ENCODE results near the gene MC2R. TPM values are rescaled to one million over a fixed set of nuclear protein-coding genes. Genes with fewer than 3 reads are reported as not detected.

Gene MC2R
- total and polyA plus RNA-seq, 2 donors: not detected

Other genes starting within 250 kb of the MC2R start
- gene FAM210A, start 189.0 kb downstream of the MC2R start, total RNA-seq: 27.3 TPM
- 8.2 TPM for gene FAM210A, start 189.0 kb downstream of the MC2R start, polyA plus RNA-seq
- 56.9 TPM for gene RNMT, start 188.9 kb downstream of the MC2R start, total RNA-seq
- 16.4 TPM for gene RNMT, start 188.9 kb downstream of the MC2R start, polyA plus RNA-seq
- gene MC5R, start 91.4 kb downstream of the MC2R start, total RNA-seq: not detected
- not detected for gene MC5R, start 91.4 kb downstream of the MC2R start, polyA plus RNA-seq
- gene ZNF519, start 216.9 kb upstream of the MC2R start, total RNA-seq: 34.7 TPM
- gene ZNF519, start 216.9 kb upstream of the MC2R start, polyA plus RNA-seq: 5.7 TPM

All from urinary bladder (tissue), 2 donors.